Stimulated activated CD4-positive, alpha-beta T cell treated with anti-CD3 and anti-CD28 coated beads, Interleukin-4, amount 100 ng/mL, for 4 hours (primary cell): ENCODE data around the gene DNAJB8.
A peak's percentile ranks its signal among the peaks of the same experiment; 100 is the strongest.

Source experiments
- DNase-seq, 2 experiments: peaks; one replicate each; pipeline ENCODE4 v3.0.0-alpha.2; 2020

Gene DNAJB8

GRCh38 chr3:128466840-128467541 is at the start of gene DNAJB8:
Gene DNAJB8, minus strand, starts transcription at chr3:128466890. Its CDS starts 3,645 bp downstream, at chr3:128463245.
- DNase-seq = peak in 1 of 2 experiments; percentile 74

- no peak for DNase-seq
These were observed 49.3 kb upstream of the DNAJB8 start for GRCh38 chr3:128515967-128516366.

GRCh38 chr3:128508852-128509251 is 42.2 kb upstream of the DNAJB8 start:
- no peak for DNase-seq

GRCh38 chr3:128506754-128507153 is 40.1 kb upstream of the DNAJB8 start:
- DNase-seq = no peak

GRCh38 chr3:128505771-128506170 is 39.1 kb upstream of the DNAJB8 start:
- no peak for DNase-seq

- DNase-seq = no peak
These were observed 38.5 kb upstream of the DNAJB8 start for GRCh38 chr3:128504963-128505730.

GRCh38 chr3:128504533-128504915 is 37.8 kb upstream of the DNAJB8 start:
- DNase-seq = no peak

- DNase-seq = no peak
These were observed 37.3 kb upstream of the DNAJB8 start for GRCh38 chr3:128503751-128504532.

- DNase-seq = no peak
These were observed 36.5 kb upstream of the DNAJB8 start for GRCh38 chr3:128503164-128503651.

GRCh38 chr3:128502712-128503111 is 36.0 kb upstream of the DNAJB8 start:
- no peak for DNase-seq

- no peak for DNase-seq
These were observed 34.7 kb upstream of the DNAJB8 start for GRCh38 chr3:128501431-128501830.

GRCh38 chr3:128500556-128500955 is 33.9 kb upstream of the DNAJB8 start:
- no peak for DNase-seq

- DNase-seq = no peak
These were observed 33.1 kb upstream of the DNAJB8 start for GRCh38 chr3:128499724-128500275.

GRCh38 chr3:128498901-128499530 is 32.3 kb upstream of the DNAJB8 start:
- no peak for DNase-seq

- DNase-seq = no peak
These were observed 31.5 kb upstream of the DNAJB8 start for GRCh38 chr3:128498127-128498626.

- DNase-seq = peak; percentile 67 to 72
These were observed 30.8 kb upstream of the DNAJB8 start for GRCh38 chr3:128497305-128498126.

GRCh38 chr3:128496602-128497304 is 30.1 kb upstream of the DNAJB8 start:
- DNase-seq = no peak

- no peak for DNase-seq
These were observed 29.4 kb upstream of the DNAJB8 start for GRCh38 chr3:128496019-128496601.

- DNase-seq = no peak
These were observed 28.8 kb upstream of the DNAJB8 start for GRCh38 chr3:128495435-128495970.

- no peak for DNase-seq
These were observed 27.6 kb upstream of the DNAJB8 start for GRCh38 chr3:128494367-128494650.
